ENCODE data around the gene SEMA5A.

SEMA5A gene

GRCh38 chr5:9387879-9388278, 158.0 kb downstream of the SEMA5A start:
- DNase-seq (ENCODE audit: low read depth, low spot score) = peak; percentile 13

GRCh38 chr5:9386945-9387344, 158.9 kb downstream of the SEMA5A start:
- DNase-seq (ENCODE audit: low read depth, low spot score) = no peak
- H3K4me3 ChIP-seq (ENCODE audit: low read depth, low read length) = no peak overlapping the region
- in situ Hi-C loops (cut with HindIII; ENCODE audit: low sequenced_read_pairs) = no loop called here
- TF ChIP-seq CTCF (IDR thresholded peaks at IDR 0.05; ENCODE audit: low read depth, low read length) = no peak

More at GRCh38 chr5:9387879-9388278, 158.0 kb downstream of the SEMA5A start:
- TF ChIP-seq CTCF (IDR thresholded peaks at IDR 0.05; ENCODE audit: low read depth, low read length) = peak; percentile 23
- in situ Hi-C loops (cut with HindIII; ENCODE audit: low sequenced_read_pairs) = no loop called here
- H3K4me3 ChIP-seq (ENCODE audit: low read depth, low read length) = no peak overlapping the region

GRCh38 chr5:9382522-9382921, 163.4 kb downstream of the SEMA5A start:
- in situ Hi-C loops (cut with HindIII; ENCODE audit: low sequenced_read_pairs) = no loop called here
- TF ChIP-seq CTCF (IDR thresholded peaks at IDR 0.05; ENCODE audit: low read depth, low read length) = no peak
- DNase-seq (ENCODE audit: low read depth, low spot score) = no peak
- H3K4me3 ChIP-seq (ENCODE audit: low read depth, low read length) = no peak overlapping the region

GRCh38 chr5:9381464-9381863, 164.4 kb downstream of the SEMA5A start:
- no peak for DNase-seq (ENCODE audit: low read depth, low spot score)
- in situ Hi-C loops (cut with HindIII; ENCODE audit: low sequenced_read_pairs) = no loop called here
- no peak for TF ChIP-seq CTCF (IDR thresholded peaks at IDR 0.05; ENCODE audit: low read depth, low read length)
- H3K4me3 ChIP-seq (ENCODE audit: low read depth, low read length) = no peak overlapping the region

GRCh38 chr5:9380109-9380508, 165.8 kb downstream of the SEMA5A start:
- no peak for DNase-seq (ENCODE audit: low read depth, low spot score)
- no peak overlapping the region for H3K4me3 ChIP-seq (ENCODE audit: low read depth, low read length)
- TF ChIP-seq CTCF (IDR thresholded peaks at IDR 0.05; ENCODE audit: low read depth, low read length) = no peak
- in situ Hi-C loops (cut with HindIII; ENCODE audit: low sequenced_read_pairs) = no loop called here

- in situ Hi-C loops (cut with HindIII; ENCODE audit: low sequenced_read_pairs) = no loop called here
- DNase-seq (ENCODE audit: low read depth, low spot score) = no peak
- H3K4me3 ChIP-seq (ENCODE audit: low read depth, low read length) = no peak overlapping the region
- TF ChIP-seq CTCF (IDR thresholded peaks at IDR 0.05; ENCODE audit: low read depth, low read length) = no peak
Measured at GRCh38 chr5:9376363-9377117, 169.3 kb downstream of the SEMA5A start.
